GM19023 (cell line): Measurements from ENCODE around the gene SRGAP3.

Experiments
- ATAC-seq: cut with Tn5 transposase; IDR thresholded peaks from one replicate; pipeline ENCODE4 v1.9.1; 2021; ENCODE audit warnings: mild to moderate bottlenecking, moderate library complexity; ENCODE audit not compliant: unreplicated experiment

SRGAP3 gene

DNA sequence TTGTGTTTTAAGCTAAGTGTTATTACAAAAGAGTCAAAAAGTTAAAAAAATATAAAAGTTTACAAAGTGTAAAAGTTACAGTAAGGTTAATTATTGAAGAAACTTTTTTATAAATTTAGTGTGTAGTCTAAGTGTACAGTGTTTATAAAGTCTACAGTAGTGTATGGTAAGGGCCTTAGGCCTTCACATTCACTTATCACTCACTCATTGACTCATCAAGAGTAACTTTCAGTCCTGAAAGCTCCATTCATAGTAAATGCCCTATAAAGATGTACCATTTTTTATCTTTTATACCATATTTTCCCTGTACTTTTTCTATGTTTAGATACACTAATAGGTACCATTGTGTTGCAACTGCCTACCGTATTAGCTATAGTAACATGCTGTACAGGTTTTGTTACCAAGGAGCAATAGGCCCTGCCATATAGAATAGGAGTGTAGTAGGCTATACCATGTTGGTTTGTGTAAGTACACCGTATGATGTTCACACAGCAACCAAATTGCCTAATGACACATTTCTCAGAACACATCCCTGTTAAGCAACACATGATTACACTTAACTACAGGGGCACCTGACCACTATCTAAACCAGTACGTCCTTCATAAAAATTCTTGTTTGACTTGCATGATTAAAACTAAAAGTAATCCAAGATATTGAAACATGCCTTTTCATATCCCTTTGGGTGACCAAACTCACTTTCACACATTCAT is 303.4 kb downstream of the SRGAP3 start:
- no peak for ATAC-seq

- ATAC-seq = no peak
Measured at GRCh38 chr3:8942746-8943488, 306.5 kb downstream of the SRGAP3 start.

DNA sequence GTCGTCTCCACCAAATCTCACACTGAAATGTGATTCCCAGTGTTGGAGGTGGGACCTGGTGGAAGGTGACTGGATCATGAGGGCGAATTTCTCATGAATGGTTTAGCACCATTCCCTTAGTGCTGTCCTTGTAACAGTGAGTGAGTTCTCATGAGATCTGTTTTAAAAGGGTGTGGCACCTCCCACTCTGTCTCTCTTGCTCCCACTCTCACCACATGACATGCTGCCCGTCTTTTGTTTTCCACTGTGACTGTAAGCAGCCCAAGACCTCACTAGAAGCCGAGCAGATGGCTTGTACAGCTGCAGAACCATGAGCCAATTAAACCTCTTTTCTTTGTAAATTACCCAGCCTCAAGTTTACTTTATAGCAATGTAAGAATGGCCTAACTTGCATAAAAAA is 307.3 kb downstream of the SRGAP3 start:
- no peak for ATAC-seq

GRCh38 chr3:8938021-8938420 is 311.4 kb downstream of the SRGAP3 start:
- ATAC-seq = peak; percentile 52

GRCh38 chr3:8937064-8938020 is 312.1 kb downstream of the SRGAP3 start:
- no peak for ATAC-seq

DNA sequence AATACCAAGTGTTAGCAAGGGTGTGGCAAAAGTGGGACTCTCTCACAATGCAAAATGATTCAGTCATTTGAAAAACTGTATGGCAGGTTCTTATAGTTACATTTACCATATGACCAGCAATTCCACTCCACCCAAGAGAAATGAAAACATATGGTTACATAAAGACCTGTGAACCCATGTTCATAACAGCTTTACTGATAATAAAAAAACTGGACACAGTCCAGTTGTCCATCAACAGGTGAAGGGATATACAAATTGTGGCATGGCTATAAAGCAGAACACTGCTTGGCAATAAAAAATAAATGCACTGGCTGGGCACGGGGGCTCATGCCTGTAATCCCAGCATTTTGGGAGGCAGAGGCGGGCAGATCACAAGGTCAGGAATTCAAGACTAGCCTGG is 316.9 kb downstream of the SRGAP3 start:
- no peak for ATAC-seq

DNA sequence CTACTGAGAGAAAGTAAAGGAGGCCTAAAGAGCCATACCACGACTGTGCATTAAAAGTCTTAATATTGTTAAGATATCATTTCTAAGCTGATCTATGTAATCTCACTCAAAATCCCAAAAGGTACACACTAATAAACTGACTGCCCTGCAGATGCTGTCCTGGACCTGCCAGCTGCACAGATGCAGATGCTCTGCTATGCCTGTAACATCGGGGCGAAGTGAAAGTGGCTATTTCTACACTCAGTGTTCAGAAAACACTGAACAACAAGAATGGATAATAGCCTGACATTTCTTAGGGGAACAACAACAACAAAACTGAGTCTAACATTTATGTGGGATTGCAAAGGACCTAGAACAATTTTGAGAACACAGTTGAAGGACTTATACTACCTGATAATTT is 318.1 kb downstream of the SRGAP3 start:
- no peak for ATAC-seq
